ENCODE results near the gene SLC6A18.
"Not testable (repeated sequence)": the region's sequence is repeated elsewhere in the genome, so short reads cannot be mapped to it uniquely, and the experiment has no call there.

SLC6A18 gene

DNA sequence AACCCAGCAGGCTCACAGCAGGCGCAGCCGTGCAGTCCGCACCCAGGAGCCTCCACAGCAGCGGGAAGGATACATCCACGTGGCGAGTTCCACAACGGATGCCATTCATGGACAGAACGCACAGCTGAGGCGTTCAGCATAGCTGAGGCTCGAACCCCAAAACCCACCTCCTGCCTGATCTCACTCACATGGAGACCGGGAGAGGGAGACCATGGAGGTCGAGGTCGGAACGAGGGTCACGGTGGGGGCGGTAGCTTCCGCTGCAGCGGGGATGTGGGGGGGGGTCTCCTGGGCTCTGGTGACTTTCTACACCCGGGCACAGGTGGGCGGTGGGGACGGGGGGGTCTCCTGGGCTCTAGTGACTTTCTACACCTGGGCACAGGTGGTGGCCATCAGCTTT lies 52.1 kb downstream of the SLC6A18 start:
- DNase-seq (ENCODE audit: low spot score) = no peak

DNA sequence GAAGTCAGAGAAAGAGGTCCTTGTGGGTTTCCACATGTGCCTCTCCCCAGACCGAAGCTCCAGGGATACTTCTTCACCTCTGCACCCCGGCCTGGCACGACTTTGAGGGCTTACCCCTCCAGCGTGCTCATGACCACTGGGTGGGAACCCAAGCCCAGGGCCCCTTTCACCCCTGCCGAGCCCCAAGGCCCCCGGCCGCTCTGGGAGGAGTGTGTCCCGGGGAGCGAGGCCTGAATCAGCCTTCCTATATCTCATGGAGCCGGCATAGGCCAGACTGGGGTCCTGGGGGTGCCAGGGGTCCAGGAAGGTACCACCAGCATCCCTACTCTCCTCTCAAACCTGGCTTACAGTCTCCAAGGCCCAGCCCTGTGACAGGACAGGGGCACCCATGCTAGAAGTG lies 52.6 kb downstream of the SLC6A18 start:
- no peak for DNase-seq (ENCODE audit: low spot score)

DNA sequence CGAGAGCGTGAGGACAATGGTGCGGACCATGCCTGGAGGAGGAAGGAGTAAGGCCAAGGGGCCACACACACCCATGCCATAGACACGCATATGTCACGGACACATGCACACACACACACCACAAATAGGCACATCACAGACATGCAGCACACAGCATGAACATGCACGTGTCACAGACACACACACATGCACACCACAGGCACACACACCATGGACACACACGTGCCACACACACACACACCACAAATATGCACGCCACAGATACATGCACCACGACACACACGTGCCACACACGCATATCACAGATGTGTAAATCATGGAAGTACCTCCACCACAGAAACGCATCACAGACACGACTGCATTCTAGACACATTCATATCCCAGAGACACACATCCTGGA lies 53.0 kb downstream of the SLC6A18 start:
- no peak for DNase-seq (ENCODE audit: low spot score)

DNA sequence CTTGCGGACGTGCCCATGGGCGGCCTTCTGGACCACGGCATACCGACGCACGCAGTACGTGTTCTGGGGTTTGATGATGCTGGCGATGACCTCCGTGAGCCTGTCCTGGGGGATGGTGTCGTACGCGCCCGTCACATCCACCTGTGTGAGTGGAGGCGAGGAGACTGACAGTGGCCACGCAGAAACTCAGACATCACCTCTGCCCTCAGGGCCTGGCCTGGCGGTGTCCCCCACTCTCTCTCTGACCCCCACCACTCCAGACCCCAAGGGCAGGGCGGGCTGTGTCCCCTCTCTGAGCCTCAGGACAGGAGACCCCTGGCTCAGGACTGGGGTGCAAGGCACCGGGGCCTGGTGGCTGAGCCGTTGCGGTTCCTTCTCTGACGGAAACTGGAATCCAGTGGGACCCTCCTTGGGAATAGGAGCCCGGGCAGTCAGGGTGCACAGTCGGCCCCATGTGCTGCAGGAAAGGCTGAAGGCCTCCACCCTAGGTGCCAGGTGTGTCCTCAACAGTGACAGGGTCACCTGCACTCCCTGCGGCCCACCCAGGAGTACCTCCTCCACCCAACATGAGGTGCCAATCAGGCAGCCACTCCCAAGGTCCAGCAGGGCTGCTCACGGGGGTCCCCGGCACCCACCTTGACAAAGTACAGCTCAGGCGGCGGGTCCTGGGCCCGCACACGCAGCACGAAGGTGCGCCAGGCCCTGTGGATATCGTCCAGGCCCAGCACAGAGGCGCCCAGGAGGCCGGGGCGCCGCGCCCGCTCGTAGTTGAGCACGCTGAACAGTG lies 53.7 kb downstream of the SLC6A18 start:
- DNase-seq (ENCODE audit: low spot score) = no peak

DNA sequence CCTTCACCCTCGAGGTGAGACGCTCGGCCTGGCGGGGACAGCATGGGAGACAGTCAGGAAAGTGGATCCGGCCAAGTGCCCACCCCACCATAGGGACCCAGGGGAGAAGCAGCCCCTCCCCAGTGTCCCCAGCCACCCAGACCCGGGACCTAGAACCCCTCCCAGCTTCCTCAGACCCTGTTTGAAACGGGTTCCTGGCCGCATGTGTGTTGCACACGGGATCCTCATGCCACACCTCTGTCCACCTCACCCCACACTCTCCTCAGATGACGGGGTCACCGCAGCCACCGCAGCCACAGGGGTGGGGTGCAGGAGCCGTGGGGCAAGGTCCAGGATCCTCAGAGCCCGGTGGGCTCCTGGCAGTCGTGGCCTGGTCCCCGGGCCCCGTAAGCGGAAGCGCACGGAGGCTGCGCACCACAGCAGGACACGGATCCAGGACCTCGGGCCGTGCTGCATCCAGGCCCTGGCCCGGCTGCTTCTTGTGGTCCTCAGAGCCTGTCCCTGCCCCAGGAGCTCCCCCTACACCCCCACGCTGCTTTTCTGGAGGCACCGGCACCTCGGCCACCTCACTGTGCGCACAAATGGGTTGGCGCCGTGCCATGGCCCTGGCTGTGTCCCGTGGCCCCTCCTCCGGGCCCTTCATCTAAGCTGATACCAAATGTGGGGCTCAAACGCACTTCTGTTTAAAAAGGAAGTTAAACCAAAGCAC lies 54.4 kb downstream of the SLC6A18 start:
- DNase-seq (ENCODE audit: low spot score) = no peak

DNA sequence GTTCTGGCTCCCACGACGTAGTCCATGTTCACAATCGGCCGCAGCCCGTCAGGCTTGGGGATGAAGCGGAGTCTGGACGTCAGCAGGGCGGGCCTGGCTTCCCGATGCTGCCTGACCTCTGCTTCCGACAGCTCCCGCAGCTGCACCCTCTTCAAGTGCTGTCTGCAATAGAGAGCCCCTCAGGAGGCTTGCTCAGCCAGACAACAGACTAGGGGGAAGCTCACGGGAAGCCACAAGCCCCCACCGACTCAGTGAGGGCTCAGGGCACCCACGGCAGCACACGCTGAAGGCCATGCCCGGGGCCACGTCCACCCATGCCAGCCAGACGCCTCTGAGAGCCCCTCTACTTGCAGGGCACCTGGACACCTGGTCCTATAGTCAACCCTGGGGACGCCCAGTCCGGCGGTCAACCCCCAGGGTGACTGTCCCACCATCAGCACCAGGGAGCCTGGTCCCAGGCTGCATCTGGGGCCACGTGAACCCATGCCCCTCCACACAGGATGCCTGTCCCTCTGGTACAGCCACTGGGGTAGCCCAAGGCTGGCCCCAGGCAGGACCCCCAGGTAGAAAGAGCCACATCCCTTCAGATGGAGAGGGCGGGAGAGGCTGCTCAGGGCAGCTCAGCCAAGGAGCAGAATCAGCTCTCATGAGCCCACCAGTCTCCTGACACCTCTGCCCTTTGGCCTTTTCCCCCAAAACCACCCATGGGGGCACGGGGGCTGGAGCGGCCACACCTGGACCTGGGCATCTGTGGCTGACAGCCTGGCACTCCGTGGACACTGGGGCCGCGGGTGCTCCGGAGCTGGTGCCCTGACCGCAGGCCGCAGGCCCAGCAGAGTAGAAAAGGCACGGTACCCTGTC lies 55.2 kb downstream of the SLC6A18 start:
- DNase-seq (ENCODE audit: low spot score) = no peak

DNA sequence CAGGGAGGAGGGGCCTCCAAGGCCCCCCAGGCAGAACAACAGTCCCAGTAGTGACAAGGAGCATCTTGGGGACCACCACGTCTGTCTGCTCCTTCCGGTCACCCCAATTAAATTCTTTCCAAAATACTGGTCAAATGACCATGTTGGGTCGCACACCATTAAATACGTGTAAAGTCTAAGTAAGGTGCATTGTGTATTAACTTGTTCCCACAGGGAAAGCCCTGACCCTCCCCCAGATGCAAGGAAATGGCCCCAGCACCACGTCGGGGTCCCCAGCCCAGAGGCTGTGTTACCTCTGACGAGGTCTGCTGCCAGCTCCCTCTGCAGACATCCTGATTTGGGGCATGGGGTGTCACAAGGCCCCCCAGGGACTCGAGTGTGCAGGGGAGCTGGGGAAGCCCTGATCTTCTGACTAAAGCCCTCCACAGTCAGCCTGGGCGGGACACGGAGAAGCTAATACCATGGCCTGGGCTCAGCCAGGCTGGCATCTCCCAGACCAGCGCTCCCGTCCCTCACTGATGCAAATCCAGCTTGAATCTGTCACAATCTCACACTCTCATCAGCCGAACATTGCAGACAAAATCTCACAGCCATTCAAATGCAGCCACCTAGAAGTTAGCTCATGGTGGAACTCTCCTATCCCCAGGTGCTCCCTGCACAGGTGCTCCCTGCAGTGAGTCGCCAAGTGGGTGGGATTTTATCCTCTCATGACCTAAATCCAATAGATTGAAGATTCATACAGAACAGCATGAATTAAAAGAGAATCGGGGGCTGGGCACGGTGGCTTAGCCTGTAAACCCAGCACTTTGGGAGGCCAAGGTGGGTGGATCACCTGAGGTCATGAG lies 56.1 kb downstream of the SLC6A18 start:
- no peak for DNase-seq (ENCODE audit: low spot score)

DNA sequence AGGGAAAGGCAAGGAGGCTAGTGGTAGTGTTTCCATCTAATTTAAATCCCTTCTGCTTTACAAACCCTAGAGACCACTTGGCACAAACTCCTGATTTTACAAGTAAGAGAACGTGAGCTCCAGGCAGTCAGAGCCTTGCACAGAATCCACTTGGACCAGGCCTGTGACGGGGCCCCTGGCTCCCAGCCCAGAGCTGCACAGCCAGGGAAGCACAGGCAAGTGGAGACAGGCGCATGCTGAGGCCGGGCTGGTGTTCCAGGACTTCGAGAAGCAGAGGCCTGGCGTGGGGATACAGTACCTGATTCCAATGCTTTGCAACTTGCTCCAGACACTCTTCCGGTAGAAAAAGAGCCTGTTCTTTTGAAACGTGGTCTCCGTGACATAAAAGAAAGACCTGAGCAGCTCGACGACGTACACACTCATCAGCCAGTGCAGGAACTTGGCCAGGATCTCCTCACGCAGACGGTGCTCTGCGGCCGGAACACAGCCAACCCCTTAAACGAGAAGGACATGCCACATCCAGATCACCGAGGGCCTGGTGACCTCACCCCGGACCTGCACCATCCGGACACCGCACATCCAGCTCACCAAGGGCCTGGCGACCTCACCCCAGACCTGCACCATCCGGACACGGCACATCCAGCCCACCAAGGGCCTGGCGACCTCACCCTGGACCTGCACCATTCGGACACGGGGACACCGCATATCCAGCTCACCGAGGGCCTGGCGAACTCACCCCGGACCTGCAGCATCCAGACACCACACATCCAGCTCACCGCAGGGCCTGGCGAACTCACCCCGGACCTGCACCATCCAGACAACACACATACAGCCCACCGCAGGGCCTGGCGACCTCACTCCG lies 57.2 kb downstream of the SLC6A18 start:
- no peak for DNase-seq (ENCODE audit: low spot score)

DNA sequence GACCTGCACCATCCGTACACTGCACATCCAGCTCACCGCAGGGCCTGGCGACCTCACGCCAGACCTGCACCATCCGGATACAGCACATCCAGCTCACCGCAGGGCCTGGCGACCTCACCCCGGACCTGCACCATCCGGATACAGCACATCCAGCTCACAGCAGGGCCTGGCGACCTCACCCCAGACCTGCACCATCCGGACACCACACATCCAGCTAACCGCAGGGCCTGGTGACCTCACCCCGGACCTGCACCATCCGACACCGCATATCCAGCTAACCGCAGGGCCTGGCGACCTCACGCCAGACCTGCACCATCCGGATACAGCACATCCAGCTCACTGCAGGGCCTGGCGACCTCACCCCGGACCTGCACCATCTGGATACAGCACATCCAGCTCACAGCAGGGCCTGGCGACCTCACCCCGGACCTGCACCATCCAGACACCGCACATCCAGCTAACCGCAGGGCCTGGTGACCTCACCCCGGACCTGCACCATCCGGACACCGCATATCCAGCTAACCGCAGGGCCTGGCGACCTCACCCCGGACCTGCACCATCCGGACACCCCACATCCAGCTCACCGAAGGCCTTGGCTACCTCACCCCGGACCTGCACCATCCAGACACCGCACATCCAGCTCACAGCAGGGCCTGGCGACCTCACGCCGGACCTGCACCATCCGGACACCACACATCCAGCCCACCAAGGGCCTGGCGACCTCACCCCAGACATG lies 58.0 kb downstream of the SLC6A18 start:
- DNase-seq (ENCODE audit: low spot score) = not testable (repeated sequence)

DNA sequence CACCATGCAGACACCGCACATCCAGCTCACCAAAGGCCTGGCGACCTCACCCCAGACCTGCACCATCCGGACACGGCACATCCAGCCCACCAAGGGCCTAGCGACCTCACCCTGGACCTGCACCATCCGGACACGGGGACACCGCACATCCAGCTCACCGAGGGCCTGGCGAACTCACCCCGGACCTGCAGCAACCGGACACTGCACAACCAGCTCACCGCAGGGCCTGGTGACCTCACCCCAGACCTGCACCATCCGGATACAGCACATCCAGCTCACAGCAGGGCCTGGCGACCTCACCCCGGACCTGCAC lies 58.5 kb downstream of the SLC6A18 start:
- DNase-seq (ENCODE audit: low spot score) = not testable (repeated sequence)

DNA sequence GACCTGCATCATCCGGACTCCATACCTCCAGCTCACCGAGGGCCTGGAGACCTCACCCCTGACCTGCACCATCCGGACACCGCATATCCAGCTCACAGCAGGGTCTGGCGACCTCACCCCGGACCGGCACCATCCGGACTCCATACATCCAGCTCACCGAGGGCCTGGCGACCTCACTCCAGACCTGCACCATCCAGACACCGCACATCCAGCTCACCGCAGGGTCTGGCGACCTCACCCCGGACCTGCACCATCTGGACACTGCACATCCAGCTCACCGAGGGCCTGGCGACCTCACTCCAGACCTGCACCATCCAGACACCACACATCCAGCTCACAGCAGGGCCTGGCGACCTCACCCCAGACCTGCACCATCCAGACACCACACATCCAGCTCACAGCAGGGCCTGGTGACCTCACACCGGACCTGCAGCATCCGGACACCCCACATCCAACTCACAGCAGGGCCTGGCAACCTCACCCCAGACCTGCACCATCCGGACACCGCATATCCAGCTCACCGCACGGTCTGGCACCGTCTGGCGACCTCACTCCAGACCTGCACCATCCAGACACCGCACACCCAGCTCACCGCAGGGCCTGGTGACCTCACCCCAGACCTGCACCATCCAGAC lies 59.3 kb downstream of the SLC6A18 start:
- DNase-seq (ENCODE audit: low spot score) = not testable (repeated sequence)

DNA sequence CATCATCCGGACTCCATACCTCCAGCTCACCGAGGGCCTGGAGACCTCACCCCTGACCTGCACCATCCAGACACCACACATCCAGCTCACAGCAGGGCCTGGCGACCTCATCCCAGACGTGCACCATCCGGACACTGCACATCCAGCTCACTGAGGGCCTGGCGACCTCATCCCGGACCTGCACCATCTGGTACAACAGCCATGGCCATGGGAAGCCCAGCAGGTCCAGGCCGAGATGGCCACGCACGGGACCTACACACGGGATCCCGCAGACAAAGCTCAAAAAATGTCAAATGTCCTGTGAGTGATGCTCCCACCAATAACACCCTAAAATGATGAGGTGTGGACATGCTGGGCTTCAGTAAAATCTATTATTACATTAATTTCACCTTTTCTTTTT lies 60.0 kb downstream of the SLC6A18 start:
- no peak for DNase-seq (ENCODE audit: low spot score)

DNA sequence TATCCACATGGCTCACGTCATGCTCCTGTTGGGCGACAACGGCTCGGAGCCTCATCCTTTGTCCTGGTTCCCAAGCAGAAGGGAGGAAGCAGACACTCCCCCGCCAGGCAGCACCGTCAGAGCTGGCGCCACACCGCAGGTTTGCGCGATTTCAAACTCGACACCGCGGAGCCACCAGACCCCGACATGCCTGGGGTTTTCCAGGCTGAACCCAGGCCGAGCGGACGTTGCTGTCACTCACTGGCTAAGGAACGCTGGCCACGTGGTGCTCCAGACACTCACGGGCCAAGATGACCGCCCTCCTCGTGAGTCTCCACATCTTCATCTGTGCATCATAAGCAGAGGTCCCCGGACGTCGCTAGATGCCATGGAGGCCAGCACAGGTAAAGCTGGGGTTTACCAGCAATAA lies 60.7 kb downstream of the SLC6A18 start:
- DNase-seq (ENCODE audit: low spot score) = no peak

DNA sequence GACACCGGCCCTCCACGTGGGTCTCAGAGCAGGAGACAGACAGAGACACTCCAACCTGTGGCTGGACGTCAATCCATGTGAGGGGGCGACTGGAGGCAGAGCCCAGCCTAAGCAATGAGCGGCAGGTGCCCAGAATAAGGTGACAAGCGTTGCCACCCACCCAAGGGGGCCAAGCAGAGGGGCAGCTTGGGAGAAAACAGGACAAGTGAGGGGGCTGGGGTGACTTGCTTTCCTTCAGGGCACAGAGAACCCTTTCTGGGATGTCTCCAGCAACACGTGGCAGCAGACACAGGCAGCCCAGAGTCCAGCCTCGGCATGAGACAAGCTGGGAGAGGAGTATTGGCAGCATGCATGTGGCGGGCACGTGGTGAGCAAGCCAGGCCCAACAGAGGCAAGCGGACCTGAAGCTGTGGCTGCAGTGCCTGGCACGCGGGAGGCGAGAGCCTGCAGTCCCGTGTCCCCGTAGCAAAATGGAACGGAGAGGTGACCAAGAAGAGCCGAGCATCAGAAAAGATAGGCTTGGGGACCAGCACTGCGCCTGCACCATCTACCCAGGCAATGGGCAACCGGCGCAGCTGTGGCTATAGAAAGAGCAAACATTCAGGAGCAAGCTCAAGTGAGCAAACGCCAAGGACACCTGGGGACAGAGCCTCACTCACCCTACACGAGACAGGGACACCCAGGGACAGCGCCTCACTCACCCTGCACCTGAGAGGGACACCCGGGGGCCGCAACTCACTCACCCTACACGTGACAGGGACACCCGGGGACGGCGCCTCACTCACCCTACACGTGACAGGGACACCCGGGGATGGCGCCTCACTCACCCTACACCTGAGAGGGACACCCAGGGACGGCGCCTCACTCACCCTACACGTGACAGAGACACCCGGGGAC lies 63.5 kb downstream of the SLC6A18 start:
- DNase-seq (ENCODE audit: low spot score) = no peak

DNA sequence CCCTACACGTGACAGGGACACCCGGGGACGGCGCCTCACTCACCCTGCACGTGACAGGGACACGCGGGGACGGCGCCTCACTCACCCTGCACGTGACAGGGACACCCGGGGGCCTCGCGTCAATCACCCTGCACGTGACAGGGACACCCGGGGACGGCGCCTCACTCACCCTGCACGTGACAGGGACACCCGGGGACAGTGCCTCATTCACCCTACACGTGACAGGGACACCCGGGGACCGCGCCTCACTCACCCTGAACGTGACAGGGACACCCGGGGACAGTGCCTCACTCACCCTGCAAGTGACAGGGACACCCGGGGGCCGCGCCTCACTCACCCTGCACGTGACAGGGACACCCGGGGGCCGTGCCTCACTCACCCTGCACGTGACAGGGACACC lies 64.4 kb downstream of the SLC6A18 start:
- not testable (repeated sequence) for DNase-seq (ENCODE audit: low spot score)

DNA sequence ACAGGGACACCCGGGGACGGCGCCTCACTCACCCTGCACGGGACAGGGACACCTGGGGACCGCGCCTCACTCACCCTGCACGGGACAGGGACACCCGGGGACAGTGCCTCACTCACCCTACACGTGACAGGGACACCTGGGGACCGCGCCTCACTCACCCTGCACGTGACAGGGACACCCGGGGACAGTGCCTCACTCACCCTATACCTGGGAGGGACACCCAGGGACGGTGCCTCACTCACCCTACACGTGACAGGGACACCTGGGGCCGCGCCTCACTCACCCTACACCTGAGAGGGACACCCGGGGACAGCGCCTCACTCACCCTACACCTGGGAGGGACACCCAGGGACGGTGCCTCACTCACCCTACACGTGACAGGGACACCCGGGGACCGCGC lies 65.8 kb downstream of the SLC6A18 start:
- DNase-seq (ENCODE audit: low spot score) = not testable (repeated sequence)

DNA sequence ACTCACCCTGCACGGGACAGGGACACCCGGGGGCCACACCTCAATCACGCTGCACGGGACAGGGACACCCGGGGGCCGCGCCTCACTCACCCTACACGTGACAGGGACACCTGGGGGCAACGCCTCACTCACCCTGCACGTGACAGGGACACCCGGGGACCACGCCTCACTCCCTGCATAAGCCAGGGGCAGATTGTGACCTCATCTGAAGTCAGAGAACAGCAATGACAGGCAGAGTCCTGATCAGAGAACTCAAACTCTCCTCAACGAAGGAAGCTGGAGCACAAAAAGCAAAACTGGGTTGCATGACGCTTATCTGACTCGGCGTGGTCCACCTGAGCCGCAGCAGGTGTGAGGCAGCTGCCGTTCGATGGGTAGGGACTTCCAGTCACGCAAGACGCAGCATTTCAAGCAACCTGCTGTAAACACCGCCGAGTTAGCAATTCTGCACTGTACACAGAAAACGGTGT lies 66.5 kb downstream of the SLC6A18 start:
- DNase-seq (ENCODE audit: low spot score) = no peak

DNA sequence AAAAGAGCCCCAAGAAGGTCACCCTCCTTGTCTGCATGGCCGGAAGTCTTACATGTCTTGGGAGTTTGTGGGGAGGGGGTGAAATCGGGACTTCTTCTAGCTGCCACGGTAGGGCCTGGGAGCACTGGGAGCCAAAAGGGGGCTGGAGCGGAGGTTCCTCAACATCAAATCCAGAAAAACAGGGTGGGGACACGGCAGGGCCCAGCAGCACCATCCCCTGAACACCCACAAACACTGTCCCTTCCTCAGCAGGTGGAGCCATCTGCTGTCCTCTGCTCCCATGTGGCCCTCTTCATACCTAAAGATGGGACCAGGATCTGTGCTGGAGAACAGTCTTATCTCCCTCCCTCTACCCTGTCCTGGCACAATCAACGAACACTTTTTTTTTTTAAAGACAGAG lies 67.0 kb downstream of the SLC6A18 start:
- peak; percentile 1 for DNase-seq (ENCODE audit: low spot score)
